HEK293 (cell line): ENCODE data around the gene TLCD3B.

Source experiments
- KLF7 ChIP-seq: fragments of 450-650 bp; formaldehyde crosslinking; IDR thresholded peaks from 2 replicates; pipeline ENCODE4 v1.5.1; 2016; ENCODE audit warnings: missing biosample characterization, missing genetic modification characterization, borderline replicate concordance
- OVOL3 ChIP-seq: fragments of 450-650 bp; formaldehyde crosslinking; IDR thresholded peaks from 2 replicates; pipeline ENCODE4 v1.5.1; 2016; ENCODE audit warnings: missing biosample characterization, missing genetic modification characterization
- ZFHX2 ChIP-seq: fragments of 450-650 bp; formaldehyde crosslinking; conservative IDR thresholded peaks from 2 replicates; pipeline ENCODE4 v1.5.1; 2016; ENCODE audit warnings: missing biosample characterization, missing genetic modification characterization
- ZFP41 ChIP-seq: fragments of 450-650 bp; formaldehyde crosslinking; IDR thresholded peaks from 2 replicates; pipeline ENCODE4 v1.5.1; 2016; ENCODE audit warnings: missing biosample characterization, missing genetic modification characterization, borderline replicate concordance
- ZNF112 ChIP-seq: fragments of 450-650 bp; formaldehyde crosslinking; IDR thresholded peaks from 2 replicates; pipeline ENCODE4 v1.5.0; 2017; ENCODE audit warnings: missing biosample characterization, missing genetic modification characterization
- ZNF121 ChIP-seq: fragments of 450-650 bp; formaldehyde crosslinking; IDR thresholded peaks from 2 replicates; pipeline ENCODE4 v1.5.1; 2016; ENCODE audit warnings: missing biosample characterization, missing genetic modification characterization
- ZNF155 ChIP-seq: fragments of 450-650 bp; formaldehyde crosslinking; IDR thresholded peaks from 2 replicates; pipeline ENCODE4 v1.5.1; 2016; ENCODE audit warnings: missing biosample characterization, missing genetic modification characterization
- ZNF175 ChIP-seq: fragments of 450-650 bp; formaldehyde crosslinking; IDR thresholded peaks from 2 replicates; pipeline ENCODE4 v1.5.1; 2016; ENCODE audit warnings: missing biosample characterization, missing genetic modification characterization
- ZNF184 ChIP-seq: fragments of 450-650 bp; IDR thresholded peaks from 2 replicates; pipeline ENCODE4 v1.5.1; 2018; ENCODE audit warnings: missing biosample characterization, mild to moderate bottlenecking, missing genetic modification characterization
- ZNF214 ChIP-seq: fragments of 450-650 bp; formaldehyde crosslinking; IDR thresholded peaks from 2 replicates; pipeline ENCODE4 v1.5.1; 2017; ENCODE audit warnings: missing biosample characterization, mild to moderate bottlenecking, missing genetic modification characterization, borderline replicate concordance
- ZNF239 ChIP-seq: fragments of 450-650 bp; formaldehyde crosslinking; IDR thresholded peaks from 2 replicates; pipeline ENCODE4 v1.5.1; 2016; ENCODE audit warnings: missing biosample characterization, missing genetic modification characterization
- ZNF366 ChIP-seq: fragments of 450-650 bp; formaldehyde crosslinking; conservative IDR thresholded peaks from 2 replicates; pipeline ENCODE4 v1.5.1; 2016; ENCODE audit warnings: missing biosample characterization, missing genetic modification characterization
- ZNF37A ChIP-seq: fragments of 450-650 bp; IDR thresholded peaks from 2 replicates; pipeline ENCODE4 v1.5.1; 2018; ENCODE audit warnings: missing biosample characterization, missing genetic modification characterization
- ZNF416 ChIP-seq: fragments of 450-650 bp; formaldehyde crosslinking; IDR thresholded peaks from 2 replicates; pipeline ENCODE4 v1.5.1; 2016; ENCODE audit warnings: missing biosample characterization, missing genetic modification characterization
- ZNF521 ChIP-seq: fragments of 450-650 bp; formaldehyde crosslinking; IDR thresholded peaks from 2 replicates; pipeline ENCODE4 v1.5.1; 2017; ENCODE audit warnings: missing biosample characterization, mild to moderate bottlenecking, missing genetic modification characterization
- ZNF544 ChIP-seq: fragments of 450-650 bp; formaldehyde crosslinking; IDR thresholded peaks from 2 replicates; pipeline ENCODE4 v1.5.0; 2017; ENCODE audit warnings: missing biosample characterization, missing genetic modification characterization
- ZNF549 ChIP-seq: fragments of 450-650 bp; IDR thresholded peaks from 2 replicates; pipeline ENCODE4 v1.5.1; 2018; ENCODE audit warnings: missing biosample characterization, missing genetic modification characterization, mild to moderate bottlenecking, inconsistent platforms, moderate library complexity
- ZNF558 ChIP-seq: fragments of 450-650 bp; formaldehyde crosslinking; IDR thresholded peaks from 2 replicates; pipeline ENCODE4 v1.5.1; 2016; ENCODE audit warnings: missing biosample characterization, missing genetic modification characterization
- ZNF571 ChIP-seq: fragments of 450-650 bp; formaldehyde crosslinking; IDR thresholded peaks from 2 replicates; pipeline ENCODE4 v1.5.0; 2017; ENCODE audit warnings: missing biosample characterization, missing genetic modification characterization
- ZNF626 ChIP-seq: fragments of 450-650 bp; sonication (Bioruptor Pico); formaldehyde crosslinking; IDR thresholded peaks from 2 replicates; pipeline ENCODE4 v1.5.1; 2018; ENCODE audit warnings: missing biosample characterization, missing genetic modification characterization, inconsistent platforms
- ZNF645 ChIP-seq: fragments of 450-650 bp; formaldehyde crosslinking; IDR thresholded peaks from 2 replicates; pipeline ENCODE4; 2016; ENCODE audit warnings: missing biosample characterization, missing genetic modification characterization
- ZNF654 ChIP-seq: fragments of 450-650 bp; formaldehyde crosslinking; IDR thresholded peaks from 2 replicates; pipeline ENCODE4 v1.5.1; 2016; ENCODE audit warnings: low read depth, missing biosample characterization, missing genetic modification characterization
- ZNF776 ChIP-seq: fragments of 450-650 bp; formaldehyde crosslinking; IDR thresholded peaks from 2 replicates; pipeline ENCODE4 v1.5.0; 2017; ENCODE audit warnings: missing biosample characterization, missing genetic modification characterization, borderline replicate concordance
- ZNF777 ChIP-seq: fragments of 450-650 bp; formaldehyde crosslinking; IDR thresholded peaks from 2 replicates; pipeline ENCODE4 v1.5.1; 2017; ENCODE audit warnings: missing biosample characterization, missing genetic modification characterization, borderline replicate concordance
- ZNF792 ChIP-seq: fragments of 450-650 bp; formaldehyde crosslinking; IDR thresholded peaks from 2 replicates; pipeline ENCODE4 v1.5.1; 2016; ENCODE audit warnings: missing biosample characterization, missing genetic modification characterization
- TF ChIP-seq, protein P1 (sequence below): fragments of 450-650 bp; formaldehyde crosslinking; IDR thresholded peaks from 2 replicates; pipeline ENCODE4 v1.5.1; 2016; ENCODE audit warnings: missing biosample characterization, missing genetic modification characterization
- TF ChIP-seq, protein P2 (sequence below): fragments of 450-650 bp; formaldehyde crosslinking; IDR thresholded peaks from 2 replicates; pipeline ENCODE4 v1.5.1; 2016; ENCODE audit warnings: missing biosample characterization, missing genetic modification characterization
- TF ChIP-seq, protein P3 (sequence below): fragments of 450-650 bp; formaldehyde crosslinking; IDR thresholded peaks from 2 replicates; pipeline ENCODE4 v1.5.1; 2016; ENCODE audit warnings: missing biosample characterization, missing genetic modification characterization, borderline replicate concordance
- TF ChIP-seq, protein P4 (sequence below): fragments of 450-650 bp; formaldehyde crosslinking; conservative IDR thresholded peaks from 2 replicates; pipeline ENCODE4 v1.5.1; 2016; ENCODE audit warnings: low read depth, missing biosample characterization, missing genetic modification characterization

The TLCD3B gene

DNA sequence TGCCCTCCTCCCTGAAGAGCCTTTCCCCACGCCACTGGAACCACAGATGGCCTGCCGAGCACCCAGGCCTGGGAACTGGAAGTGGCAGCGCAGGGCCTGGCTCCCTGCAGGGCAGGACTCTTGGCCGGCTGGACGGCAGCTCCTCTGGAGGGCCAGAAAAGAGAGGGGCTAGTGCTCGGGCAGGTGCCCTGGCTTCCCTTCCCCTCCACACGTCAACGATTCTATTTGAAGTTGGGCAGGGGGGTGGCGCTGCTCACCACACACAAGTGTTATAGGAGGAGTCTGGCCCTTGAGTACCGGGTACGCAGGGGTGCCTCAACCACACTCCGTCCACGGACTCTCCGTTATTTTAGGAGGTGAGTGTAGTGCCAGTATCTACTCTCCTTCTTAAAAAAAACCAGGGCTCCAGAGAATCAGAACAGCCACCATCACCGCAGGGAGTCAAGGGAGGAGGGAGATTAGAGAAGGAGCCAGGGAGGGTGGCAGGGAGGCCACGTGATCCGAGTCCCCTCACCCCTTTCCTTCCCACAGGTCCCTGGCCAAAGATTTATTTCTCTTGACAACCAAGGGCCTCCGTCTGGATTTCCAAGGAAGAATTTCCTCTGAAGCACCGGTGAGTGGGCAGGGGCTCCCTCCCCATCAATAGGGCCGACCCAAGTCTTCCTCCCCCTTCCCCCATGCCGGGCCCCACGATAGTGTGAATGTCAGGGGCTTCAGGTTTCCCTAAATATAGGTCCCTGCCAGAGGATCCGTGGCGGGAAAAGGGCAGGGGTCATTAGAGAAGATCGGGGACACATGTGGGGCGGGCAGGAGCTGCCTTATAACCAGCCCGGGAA, 33.0 kb upstream of the TLCD3B start (continued):
- TF ChIP-seq, protein P1, sequence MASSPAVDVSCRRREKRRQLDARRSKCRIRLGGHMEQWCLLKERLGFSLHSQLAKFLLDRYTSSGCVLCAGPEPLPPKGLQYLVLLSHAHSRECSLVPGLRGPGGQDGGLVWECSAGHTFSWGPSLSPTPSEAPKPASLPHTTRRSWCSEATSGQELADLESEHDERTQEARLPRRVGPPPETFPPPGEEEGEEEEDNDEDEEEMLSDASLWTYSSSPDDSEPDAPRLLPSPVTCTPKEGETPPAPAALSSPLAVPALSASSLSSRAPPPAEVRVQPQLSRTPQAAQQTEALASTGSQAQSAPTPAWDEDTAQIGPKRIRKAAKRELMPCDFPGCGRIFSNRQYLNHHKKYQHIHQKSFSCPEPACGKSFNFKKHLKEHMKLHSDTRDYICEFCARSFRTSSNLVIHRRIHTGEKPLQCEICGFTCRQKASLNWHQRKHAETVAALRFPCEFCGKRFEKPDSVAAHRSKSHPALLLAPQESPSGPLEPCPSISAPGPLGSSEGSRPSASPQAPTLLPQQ, result no peak
- TF ChIP-seq ZNF549, result no peak
- TF ChIP-seq ZNF777, result no peak
- TF ChIP-seq, protein P2, sequence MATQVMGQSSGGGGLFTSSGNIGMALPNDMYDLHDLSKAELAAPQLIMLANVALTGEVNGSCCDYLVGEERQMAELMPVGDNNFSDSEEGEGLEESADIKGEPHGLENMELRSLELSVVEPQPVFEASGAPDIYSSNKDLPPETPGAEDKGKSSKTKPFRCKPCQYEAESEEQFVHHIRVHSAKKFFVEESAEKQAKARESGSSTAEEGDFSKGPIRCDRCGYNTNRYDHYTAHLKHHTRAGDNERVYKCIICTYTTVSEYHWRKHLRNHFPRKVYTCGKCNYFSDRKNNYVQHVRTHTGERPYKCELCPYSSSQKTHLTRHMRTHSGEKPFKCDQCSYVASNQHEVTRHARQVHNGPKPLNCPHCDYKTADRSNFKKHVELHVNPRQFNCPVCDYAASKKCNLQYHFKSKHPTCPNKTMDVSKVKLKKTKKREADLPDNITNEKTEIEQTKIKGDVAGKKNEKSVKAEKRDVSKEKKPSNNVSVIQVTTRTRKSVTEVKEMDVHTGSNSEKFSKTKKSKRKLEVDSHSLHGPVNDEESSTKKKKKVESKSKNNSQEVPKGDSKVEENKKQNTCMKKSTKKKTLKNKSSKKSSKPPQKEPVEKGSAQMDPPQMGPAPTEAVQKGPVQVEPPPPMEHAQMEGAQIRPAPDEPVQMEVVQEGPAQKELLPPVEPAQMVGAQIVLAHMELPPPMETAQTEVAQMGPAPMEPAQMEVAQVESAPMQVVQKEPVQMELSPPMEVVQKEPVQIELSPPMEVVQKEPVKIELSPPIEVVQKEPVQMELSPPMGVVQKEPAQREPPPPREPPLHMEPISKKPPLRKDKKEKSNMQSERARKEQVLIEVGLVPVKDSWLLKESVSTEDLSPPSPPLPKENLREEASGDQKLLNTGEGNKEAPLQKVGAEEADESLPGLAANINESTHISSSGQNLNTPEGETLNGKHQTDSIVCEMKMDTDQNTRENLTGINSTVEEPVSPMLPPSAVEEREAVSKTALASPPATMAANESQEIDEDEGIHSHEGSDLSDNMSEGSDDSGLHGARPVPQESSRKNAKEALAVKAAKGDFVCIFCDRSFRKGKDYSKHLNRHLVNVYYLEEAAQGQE (tag by site-specific recombination), result no peak; the same call in 1 of the 2 replicates
- no peak for TF ChIP-seq ZNF214 (tag by site-specific recombination)
- TF ChIP-seq ZNF626 (tag by site-specific recombination), result no peak
- TF ChIP-seq ZFHX2 (tag by site-specific recombination), result peak; percentile 62; the same call in 1 of the 2 replicates
- no peak for TF ChIP-seq ZNF776
- TF ChIP-seq ZNF155 (tag by site-specific recombination), result no peak
- no peak for TF ChIP-seq OVOL3 (tag by site-specific recombination)
- no peak for TF ChIP-seq ZNF239 (tag by site-specific recombination)
- TF ChIP-seq ZNF792 (tag by site-specific recombination), result no peak
- no peak for TF ChIP-seq ZNF521 (tag by site-specific recombination)
- no peak for TF ChIP-seq ZNF175 (tag by site-specific recombination)
- TF ChIP-seq ZNF121, result no peak
- TF ChIP-seq, protein P3, sequence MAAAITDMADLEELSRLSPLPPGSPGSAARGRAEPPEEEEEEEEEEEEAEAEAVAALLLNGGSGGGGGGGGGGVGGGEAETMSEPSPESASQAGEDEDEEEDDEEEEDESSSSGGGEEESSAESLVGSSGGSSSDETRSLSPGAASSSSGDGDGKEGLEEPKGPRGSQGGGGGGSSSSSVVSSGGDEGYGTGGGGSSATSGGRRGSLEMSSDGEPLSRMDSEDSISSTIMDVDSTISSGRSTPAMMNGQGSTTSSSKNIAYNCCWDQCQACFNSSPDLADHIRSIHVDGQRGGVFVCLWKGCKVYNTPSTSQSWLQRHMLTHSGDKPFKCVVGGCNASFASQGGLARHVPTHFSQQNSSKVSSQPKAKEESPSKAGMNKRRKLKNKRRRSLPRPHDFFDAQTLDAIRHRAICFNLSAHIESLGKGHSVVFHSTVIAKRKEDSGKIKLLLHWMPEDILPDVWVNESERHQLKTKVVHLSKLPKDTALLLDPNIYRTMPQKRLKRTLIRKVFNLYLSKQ (tag by site-specific recombination), result no peak
- 0 out of 2 replicates have a peak, but pooled peaks have one; percentile 56 for TF ChIP-seq ZNF645
- TF ChIP-seq ZNF558 (tag by site-specific recombination), result no peak
- TF ChIP-seq ZNF37A (tag by site-specific recombination), result no peak
- peak; percentile 69 for TF ChIP-seq ZNF366
- TF ChIP-seq KLF7 (tag by site-specific recombination), result no peak
- no peak for TF ChIP-seq ZFP41
- TF ChIP-seq ZNF416 (tag by site-specific recombination), result no peak
- no peak for TF ChIP-seq ZNF184 (tag by site-specific recombination)
- no peak for TF ChIP-seq ZNF571 (tag by site-specific recombination)
- TF ChIP-seq ZNF544 (tag by site-specific recombination), result no peak
- TF ChIP-seq, protein P4, sequence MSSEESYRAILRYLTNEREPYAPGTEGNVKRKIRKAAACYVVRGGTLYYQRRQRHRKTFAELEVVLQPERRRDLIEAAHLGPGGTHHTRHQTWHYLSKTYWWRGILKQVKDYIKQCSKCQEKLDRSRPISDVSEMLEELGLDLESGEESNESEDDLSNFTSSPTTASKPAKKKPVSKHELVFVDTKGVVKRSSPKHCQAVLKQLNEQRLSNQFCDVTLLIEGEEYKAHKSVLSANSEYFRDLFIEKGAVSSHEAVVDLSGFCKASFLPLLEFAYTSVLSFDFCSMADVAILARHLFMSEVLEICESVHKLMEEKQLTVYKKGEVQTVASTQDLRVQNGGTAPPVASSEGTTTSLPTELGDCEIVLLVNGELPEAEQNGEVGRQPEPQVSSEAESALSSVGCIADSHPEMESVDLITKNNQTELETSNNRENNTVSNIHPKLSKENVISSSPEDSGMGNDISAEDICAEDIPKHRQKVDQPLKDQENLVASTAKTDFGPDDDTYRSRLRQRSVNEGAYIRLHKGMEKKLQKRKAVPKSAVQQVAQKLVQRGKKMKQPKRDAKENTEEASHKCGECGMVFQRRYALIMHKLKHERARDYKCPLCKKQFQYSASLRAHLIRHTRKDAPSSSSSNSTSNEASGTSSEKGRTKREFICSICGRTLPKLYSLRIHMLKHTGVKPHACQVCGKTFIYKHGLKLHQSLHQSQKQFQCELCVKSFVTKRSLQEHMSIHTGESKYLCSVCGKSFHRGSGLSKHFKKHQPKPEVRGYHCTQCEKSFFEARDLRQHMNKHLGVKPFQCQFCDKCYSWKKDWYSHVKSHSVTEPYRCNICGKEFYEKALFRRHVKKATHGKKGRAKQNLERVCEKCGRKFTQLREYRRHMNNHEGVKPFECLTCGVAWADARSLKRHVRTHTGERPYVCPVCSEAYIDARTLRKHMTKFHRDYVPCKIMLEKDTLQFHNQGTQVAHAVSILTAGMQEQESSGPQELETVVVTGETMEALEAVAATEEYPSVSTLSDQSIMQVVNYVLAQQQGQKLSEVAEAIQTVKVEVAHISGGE, result peak; percentile 52
- TF ChIP-seq ZNF112, result no peak
- TF ChIP-seq ZNF654 (tag by site-specific recombination), result 0 out of 2 replicates have a peak, but pooled peaks have one; percentile 3
